Measurements from ENCODE around the gene DCAF11. TPM values are rescaled to one million over a fixed set of nuclear protein-coding genes. Genes with fewer than 3 reads are reported as not detected.

The DCAF11 gene
- total RNA-seq, 1 donor from 2014 or later, result 66.5 TPM

GRCh38 chr14:24155100-24155499 lies 40.5 kb downstream of the DCAF11 start:
- H3K27ac ChIP-seq, result no peak overlapping the region
- no peaks in the 10 kb centered on the region for H3K27me3 ChIP-seq
- no peak for TF ChIP-seq CTCF (IDR thresholded peaks at IDR 0.05)
- no peak for TF ChIP-seq EZH2phosphoT487 (IDR thresholded peaks at IDR 0.05)
- TF ChIP-seq EZH2 (IDR thresholded peaks at IDR 0.05), result no peak
- peaks cover 16% of the 10 kb centered on the region for H3K36me3 Mint-ChIP-seq
- H3F3A ChIP-seq (ENCODE audit: low read depth), result peaks cover under 1% of the 10 kb centered on the region
- no peaks in the 10 kb centered on the region for H3K79me2 ChIP-seq (ENCODE audit: low read depth)
- no peaks in the 10 kb centered on the region for H3K4me1 Mint-ChIP-seq
- H3K9ac ChIP-seq, result no peak overlapping the region
- DNase-seq (ENCODE audit: low spot score), result no peak
- no peak overlapping the region for H3K4me3 ChIP-seq
- peaks cover 2% of the 10 kb centered on the region for H3K27me3 Mint-ChIP-seq (ENCODE audit: insufficient read depth, low read depth)
- H3K36me3 ChIP-seq, result peaks cover 4% of the 10 kb centered on the region
- H4K20me1 ChIP-seq (ENCODE audit: low read depth), result no peaks in the 10 kb centered on the region
- no peak overlapping the region for H3K4me2 ChIP-seq
- no peak overlapping the region for H2AFZ ChIP-seq (replicated peaks)
- no peaks in the 10 kb centered on the region for H3K9me3 Mint-ChIP-seq
- no peaks in the 10 kb centered on the region for H3K4me1 ChIP-seq
- H3K9me3 ChIP-seq (ENCODE audit: low read depth), result no peaks in the 10 kb centered on the region
- no peak overlapping the region for H3K4me3 Mint-ChIP-seq
- no peak overlapping the region for H3K27ac Mint-ChIP-seq

GRCh38 chr14:24156840-24157239 lies 42.3 kb downstream of the DCAF11 start:
- Mint-ChIP-seq H3K27ac (no peak overlapping the region), H3K4me3 (no peak overlapping the region), H3K27me3 (ENCODE audit: insufficient read depth, low read depth) (peaks cover 2% of the 10 kb centered on the region), H3K9me3 (no peaks in the 10 kb centered on the region), H3K36me3 (peaks cover 19% of the 10 kb centered on the region), H3K4me1 (peaks cover 11% of the 10 kb centered on the region)
- no peaks in the 10 kb centered on the region for H3K4me1 ChIP-seq
- no peaks in the 10 kb centered on the region for H3K9me3 ChIP-seq (ENCODE audit: low read depth)
- H3K9ac ChIP-seq, result no peak overlapping the region
- no peak overlapping the region for H2AFZ ChIP-seq (replicated peaks)
- peaks cover 4% of the 10 kb centered on the region for H3K36me3 ChIP-seq
- no peak overlapping the region for H3K27ac ChIP-seq
- H3F3A ChIP-seq (ENCODE audit: low read depth), result peaks cover 8% of the 10 kb centered on the region
- peaks cover 5% of the 10 kb centered on the region for H4K20me1 ChIP-seq (ENCODE audit: low read depth)
- no peak overlapping the region for H3K4me2 ChIP-seq
- no peaks in the 10 kb centered on the region for H3K79me2 ChIP-seq (ENCODE audit: low read depth)
- H3K27me3 ChIP-seq, result no peaks in the 10 kb centered on the region
- no peak for DNase-seq (ENCODE audit: low spot score)
- H3K4me3 ChIP-seq, result no peak overlapping the region
- TF ChIP-seq EZH2phosphoT487 (IDR thresholded peaks at IDR 0.05), result no peak
- TF ChIP-seq EZH2 (IDR thresholded peaks at IDR 0.05), result no peak
- TF ChIP-seq CTCF (IDR thresholded peaks at IDR 0.05), result no peak

GRCh38 chr14:24157331-24157730 lies 42.8 kb downstream of the DCAF11 start:
- Histone ChIP-seq H3K9me3 (ENCODE audit: low read depth) (no peaks in the 10 kb centered on the region), H3K9ac (no peak overlapping the region), H3K27ac (no peak overlapping the region), H2AFZ (replicated peaks) (no peak overlapping the region), H3K27me3 (no peaks in the 10 kb centered on the region), H3K4me3 (no peak overlapping the region), H3F3A (ENCODE audit: low read depth) (peaks cover 8% of the 10 kb centered on the region), H3K4me2 (no peak overlapping the region), H3K79me2 (ENCODE audit: low read depth) (no peaks in the 10 kb centered on the region), H4K20me1 (ENCODE audit: low read depth) (peaks cover 5% of the 10 kb centered on the region), H3K36me3 (peaks cover 4% of the 10 kb centered on the region), H3K4me1 (no peaks in the 10 kb centered on the region)
- Mint-ChIP-seq H3K27me3 (ENCODE audit: insufficient read depth, low read depth) (peaks cover 2% of the 10 kb centered on the region), H3K9me3 (no peaks in the 10 kb centered on the region), H3K4me1 (peaks cover 12% of the 10 kb centered on the region), H3K36me3 (peaks cover 16% of the 10 kb centered on the region), H3K27ac (no peak overlapping the region), H3K4me3 (no peak overlapping the region)
- DNase-seq (ENCODE audit: low spot score), result no peak
- TF ChIP-seq EZH2 (IDR thresholded peaks at IDR 0.05) (no peak), CTCF (IDR thresholded peaks at IDR 0.05) (no peak), EZH2phosphoT487 (IDR thresholded peaks at IDR 0.05) (no peak)

Data from neural progenitor cell (in vitro differentiated cells).